Mesendoderm (in vitro differentiated cells): ENCODE data around the gene CDK9. TPM values are rescaled to one million over a fixed set of nuclear protein-coding genes. Genes with fewer than 3 reads are reported as not detected.
"Not testable (repeated sequence)": the region's sequence is repeated elsewhere in the genome, so short reads cannot be mapped to it uniquely, and the experiment has no call there.

ENCODE experiments used
- DNase-seq: peaks from one replicate; pipeline ENCODE4 v3.0.0; 2013
- H2AK5ac ChIP-seq: 2 replicates; pipeline ENCODE4 v1.6.1; 2013; ENCODE audit warnings: low read length, inconsistent platforms
- H2BK120ac ChIP-seq: 2 replicates; pipeline ENCODE4 v1.6.1; 2013; ENCODE audit warnings: low read depth, mild to moderate bottlenecking, low read length, moderate library complexity, mixed read lengths
- H2BK15ac ChIP-seq: replicated peaks from 2 replicates; pipeline ENCODE4 v1.6.1; 2013; ENCODE audit warnings: low read depth, mild to moderate bottlenecking, moderate library complexity
- H2BK5ac ChIP-seq: 2 replicates; pipeline ENCODE4 v1.6.1; 2013; ENCODE audit warnings: low read length, inconsistent platforms
- H3K18ac ChIP-seq: 2 replicates; pipeline ENCODE4 v1.6.1; 2013; ENCODE audit warnings: mild to moderate bottlenecking, low read length, mixed read lengths
- H3K23ac ChIP-seq: one replicate; pipeline ENCODE4 v1.6.1; 2013; ENCODE audit warnings: low read length
- H3K27ac ChIP-seq: 2 replicates; pipeline ENCODE4 v1.5.1; 2013; ENCODE audit warnings: low read depth, mild to moderate bottlenecking, inconsistent platforms, low read length, moderate library complexity
- H3K27me3 ChIP-seq: 2 replicates; pipeline ENCODE4 v1.6.1; 2013; ENCODE audit warnings: low read length, control low read depth, mild to moderate bottlenecking, inconsistent platforms; ENCODE audit not compliant: insufficient read depth, poor library complexity
- H3K36me3 ChIP-seq: 2 replicates; pipeline ENCODE4 v1.6.1; 2013; ENCODE audit warnings: low read length, inconsistent platforms; ENCODE audit not compliant: control insufficient read depth, insufficient read depth
- H3K4ac ChIP-seq: one replicate; pipeline ENCODE4 v1.6.1; 2013; ENCODE audit warnings: low read depth, mild to moderate bottlenecking, low read length, moderate library complexity
- H3K4me1 ChIP-seq: 2 replicates; pipeline ENCODE4 v1.6.1; 2013; ENCODE audit warnings: low read depth, low read length, inconsistent platforms; ENCODE audit not compliant: control insufficient read depth
- H3K4me2 ChIP-seq: 2 replicates; pipeline ENCODE4 v1.6.1; 2013; ENCODE audit warnings: low read length
- H3K4me3 ChIP-seq: 2 replicates; pipeline ENCODE4 v1.5.1; 2013; ENCODE audit warnings: mild to moderate bottlenecking, low read length
- H3K56ac ChIP-seq: one replicate; pipeline ENCODE4 v1.6.1; 2013; ENCODE audit warnings: low read length
- H3K79me1 ChIP-seq: 2 replicates; pipeline ENCODE4 v1.6.1; 2013; ENCODE audit warnings: low read length, inconsistent platforms
- H3K79me2 ChIP-seq: 2 replicates; pipeline ENCODE4 v1.6.1; 2013; ENCODE audit warnings: mild to moderate bottlenecking, low read length; ENCODE audit not compliant: control insufficient read depth, insufficient read depth
- H3K9ac ChIP-seq: 2 replicates; pipeline ENCODE4 v1.6.1; 2013; ENCODE audit warnings: low read length, inconsistent platforms
- H4K5ac ChIP-seq: one replicate; pipeline ENCODE4 v1.6.1; 2013; ENCODE audit warnings: low read length
- H4K8ac ChIP-seq: one replicate; pipeline ENCODE4 v1.6.1; 2013; ENCODE audit warnings: low read depth, mild to moderate bottlenecking, control low read depth, low read length, moderate library complexity
- WGBS: extraction: QIAGEN DNeasy Blood & Tissue Kit; methylation state at CpG from one replicate; pipeline ENCODE4 v1.1.7; 2013; ENCODE audit warnings: low lambda C conversion rate, missing lambda C conversion rate; ENCODE audit not compliant: insufficient coverage; ENCODE audit errors: extremely low coverage; 5-methylcytosine and 5-hydroxymethylcytosine counted together
- small RNA-seq: library from polyadenylated mRNA; stranded (forward); fragments of <200 nt; extraction: miRNeasy Mini kit (QIAGEN cat#:217004); gene quantifications from one replicate; pipeline ENCODE3, GENCODE V24; 2013; ENCODE audit not compliant: insufficient read depth

CDK9 gene

GRCh38 chr9:127835991-127836516 is 50.2 kb downstream of the CDK9 start:
- Histone ChIP-seq H3K4me2 (no peak overlapping the region), H3K9ac (no peak overlapping the region), H3K27me3 (no peaks in the 10 kb centered on the region), H2AK5ac (no peak overlapping the region), H3K56ac (peak overlapping the region; percentile 78), H4K5ac (no peak overlapping the region), H3K4me3 (no peak overlapping the region), H2BK120ac (no peak overlapping the region), H3K23ac (no peak overlapping the region), H3K18ac (peak overlapping the region; percentile 43), H2BK5ac (no peak overlapping the region), H3K4me1 (no peaks in the 10 kb centered on the region), H4K8ac (no peak overlapping the region), H3K4ac (no peak overlapping the region), H3K36me3 (no peaks in the 10 kb centered on the region), H3K27ac (no peak overlapping the region), H3K79me1 (no peaks in the 10 kb centered on the region), H2BK15ac (no peak overlapping the region), H3K79me2 (no peaks in the 10 kb centered on the region)
- no CpG with 5 or more reads among the region's 17 CpGs for WGBS
- no peak for DNase-seq

- H3K36me3 ChIP-seq, H3K18ac ChIP-seq, H3K27me3 ChIP-seq, H3K4me1 ChIP-seq, H2BK5ac ChIP-seq, H2BK15ac ChIP-seq, H4K5ac ChIP-seq, H3K79me2 ChIP-seq, H4K8ac ChIP-seq, H3K79me1 ChIP-seq, H3K4me3 ChIP-seq, H3K23ac ChIP-seq, H2AK5ac ChIP-seq, H3K9ac ChIP-seq, H3K4me2 ChIP-seq, H3K4ac ChIP-seq, DNase-seq, H3K27ac ChIP-seq, H2BK120ac ChIP-seq: not testable (repeated sequence)
- WGBS: no CpG with 5 or more reads among the region's 3 CpGs
- peak overlapping the region; percentile 42 for H3K56ac ChIP-seq
Measured at GRCh38 chr9:127836561-127836960, 50.7 kb downstream of the CDK9 start.

- no peak overlapping the region for H2BK120ac ChIP-seq
- DNase-seq: no peak
- no CpG with 5 or more reads among the region's 4 CpGs for WGBS
- H2BK5ac ChIP-seq: no peak overlapping the region
- H3K18ac ChIP-seq: no peak overlapping the region
- no peak overlapping the region for H4K8ac ChIP-seq
- H3K27me3 ChIP-seq: no peaks in the 10 kb centered on the region
- H3K56ac ChIP-seq: no peak overlapping the region
- no peaks in the 10 kb centered on the region for H3K4me1 ChIP-seq
- H3K4me3 ChIP-seq: no peak overlapping the region
- no peaks in the 10 kb centered on the region for H3K36me3 ChIP-seq
- H2BK15ac ChIP-seq: no peak overlapping the region
- H3K79me2 ChIP-seq: no peaks in the 10 kb centered on the region
- no peak overlapping the region for H2AK5ac ChIP-seq
- no peaks in the 10 kb centered on the region for H3K79me1 ChIP-seq
- H3K9ac ChIP-seq: no peak overlapping the region
- no peak overlapping the region for H3K4ac ChIP-seq
- H4K5ac ChIP-seq: no peak overlapping the region
- H3K4me2 ChIP-seq: no peak overlapping the region
- H3K27ac ChIP-seq: no peak overlapping the region
- no peak overlapping the region for H3K23ac ChIP-seq
Measured at GRCh38 chr9:127837346-127837745, 51.5 kb downstream of the CDK9 start.

GRCh38 chr9:127838375-127839078 is 52.7 kb downstream of the CDK9 start:
- WGBS: no CpG with 5 or more reads among the region's 18 CpGs
- no peaks in the 10 kb centered on the region for H3K4me1 ChIP-seq

More at GRCh38 chr9:127838375-127839078, 52.7 kb downstream of the CDK9 start:
- Histone ChIP-seq H3K4me2 (no peak overlapping the region), H3K79me1 (no peaks in the 10 kb centered on the region), H3K36me3 (no peaks in the 10 kb centered on the region), H4K5ac (no peak overlapping the region), H2BK120ac (no peak overlapping the region), H3K23ac (no peak overlapping the region), H3K9ac (no peak overlapping the region), H2AK5ac (no peak overlapping the region), H4K8ac (no peak overlapping the region), H3K79me2 (no peaks in the 10 kb centered on the region), H2BK5ac (no peak overlapping the region), H3K4ac (no peak overlapping the region), H3K4me3 (no peak overlapping the region), H3K27me3 (no peaks in the 10 kb centered on the region), H3K56ac (no peak overlapping the region), H2BK15ac (no peak overlapping the region), H3K18ac (no peak overlapping the region), H3K27ac (no peak overlapping the region)
- no peak for DNase-seq

Small RNAs within 50 kb of the gene (small RNA-seq; reads per million reads assigned to genes)
- not detected for gene RF00019
